Nasal cavity respiratory epithelium epithelial cell of viscerocranial mucosa (primary cell): ENCODE measurements around the gene SARDH. TPM values are rescaled to one million over a fixed set of nuclear protein-coding genes. Genes with fewer than 3 reads are reported as not detected.

Experiments
- total RNA-seq: library from RNA; depleted of rRNA; stranded (reverse); fragments of >200 nt; gene quantifications from 2 replicates; pipeline ENCODE4 v1.2.3, GENCODE V29; 2014

Gene SARDH, protein sequence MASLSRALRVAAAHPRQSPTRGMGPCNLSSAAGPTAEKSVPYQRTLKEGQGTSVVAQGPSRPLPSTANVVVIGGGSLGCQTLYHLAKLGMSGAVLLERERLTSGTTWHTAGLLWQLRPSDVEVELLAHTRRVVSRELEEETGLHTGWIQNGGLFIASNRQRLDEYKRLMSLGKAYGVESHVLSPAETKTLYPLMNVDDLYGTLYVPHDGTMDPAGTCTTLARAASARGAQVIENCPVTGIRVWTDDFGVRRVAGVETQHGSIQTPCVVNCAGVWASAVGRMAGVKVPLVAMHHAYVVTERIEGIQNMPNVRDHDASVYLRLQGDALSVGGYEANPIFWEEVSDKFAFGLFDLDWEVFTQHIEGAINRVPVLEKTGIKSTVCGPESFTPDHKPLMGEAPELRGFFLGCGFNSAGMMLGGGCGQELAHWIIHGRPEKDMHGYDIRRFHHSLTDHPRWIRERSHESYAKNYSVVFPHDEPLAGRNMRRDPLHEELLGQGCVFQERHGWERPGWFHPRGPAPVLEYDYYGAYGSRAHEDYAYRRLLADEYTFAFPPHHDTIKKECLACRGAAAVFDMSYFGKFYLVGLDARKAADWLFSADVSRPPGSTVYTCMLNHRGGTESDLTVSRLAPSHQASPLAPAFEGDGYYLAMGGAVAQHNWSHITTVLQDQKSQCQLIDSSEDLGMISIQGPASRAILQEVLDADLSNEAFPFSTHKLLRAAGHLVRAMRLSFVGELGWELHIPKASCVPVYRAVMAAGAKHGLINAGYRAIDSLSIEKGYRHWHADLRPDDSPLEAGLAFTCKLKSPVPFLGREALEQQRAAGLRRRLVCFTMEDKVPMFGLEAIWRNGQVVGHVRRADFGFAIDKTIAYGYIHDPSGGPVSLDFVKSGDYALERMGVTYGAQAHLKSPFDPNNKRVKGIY
- total RNA-seq: 1.00 TPM in 1 of 2 replicates, not detected in the other

DNA sequence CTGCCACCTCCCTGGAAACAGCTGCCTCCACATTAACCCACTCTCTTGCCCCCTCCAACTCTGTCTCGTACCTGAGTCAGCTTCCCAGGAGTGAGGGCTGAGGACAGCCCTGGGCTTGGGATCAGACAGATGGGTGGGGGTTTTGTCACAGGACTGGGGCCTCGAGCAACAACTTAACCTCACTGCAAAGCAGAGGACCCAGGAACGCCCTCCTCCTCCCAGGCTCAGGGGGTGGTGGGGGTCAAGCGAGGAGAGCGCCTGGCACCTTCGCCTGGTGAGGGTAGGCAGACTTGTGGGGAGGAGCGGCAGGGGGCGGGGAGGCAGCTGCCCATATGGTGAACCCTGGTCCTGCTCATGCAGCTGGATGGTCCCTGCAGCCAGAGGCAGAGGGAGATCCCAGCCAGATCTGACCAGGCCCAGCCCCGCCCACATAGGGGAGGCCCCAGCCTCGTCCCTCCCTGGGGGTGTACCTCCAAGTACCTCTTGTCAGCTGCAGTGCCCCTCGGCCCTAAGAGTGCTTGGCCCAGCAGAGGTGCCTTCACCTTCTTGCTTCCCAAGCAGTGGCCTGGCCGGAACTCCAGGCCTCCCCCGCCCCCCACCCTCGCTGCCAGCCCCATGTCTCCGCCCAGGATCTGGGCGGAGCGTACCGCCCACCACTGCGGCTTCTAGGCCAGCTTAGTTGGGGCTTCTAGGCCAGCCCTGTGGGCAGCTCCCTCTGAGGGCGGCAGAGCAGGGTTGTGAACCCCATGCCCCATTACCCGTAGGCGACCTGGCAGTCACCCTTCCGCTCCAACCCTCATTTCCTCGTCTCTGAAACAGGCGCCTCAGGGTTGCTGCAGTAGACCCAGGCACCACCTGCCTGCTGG, at the start of gene SARDH:
TSS of gene SARDH (minus strand) at position 579 of the 866 bp plus-strand sequence. CDS start 4,179 bp downstream, outside the sequence.

GRCh38 chr9:133635533-133636531, 102.3 kb downstream of the SARDH start, which contains the start of gene DBH:
DBH (plus strand) TSS chr9:133636363; CDS start chr9:133636372, 9 bp downstream.

Other genes with a start within 250 kb of the SARDH start
- gene MYMK, start 213.4 kb downstream of the SARDH start, total RNA-seq: not detected in 2 replicates
- gene ADAMTSL2, start 203.6 kb downstream of the SARDH start, total RNA-seq: under 0.01 TPM in 1 of 2 replicates, not detected in the other
- not detected in 2 replicates for gene FAM163B, start 129.0 kb downstream of the SARDH start, total RNA-seq
- gene DBH, start 102.0 kb downstream of the SARDH start, total RNA-seq: not detected in 2 replicates